SK-N-SH treated with all-trans-retinoic acid at 6 μM for 48 hours (cell line): ENCODE results near the gene ACCS.
A peak's percentile ranks its signal among the peaks of the same experiment; 100 is the strongest.

Experiments used
- ATAC-seq: fragments of 200-7000 bp; cut with Tn5 transposase; 3 replicates; pipeline ENCODE4 v1.9.1; 2020; ENCODE audit warnings: mild to moderate bottlenecking, moderate library complexity
- ARNTL ChIP-seq: fragments of 450-650 bp; formaldehyde crosslinking; IDR thresholded peaks from 2 replicates; pipeline ENCODE4 v1.5.0; 2020; ENCODE audit warnings: low read depth, mild to moderate bottlenecking, moderate library complexity, borderline replicate concordance
- BACH2 ChIP-seq: fragments of 250-450 bp; sonication (Bioruptor Pico); IDR thresholded peaks from 2 replicates; pipeline ENCODE4 v1.9.0; 2021; ENCODE audit warnings: mild to moderate bottlenecking, borderline replicate concordance
- CREB5 ChIP-seq: fragments of 250-450 bp; sonication (Bioruptor Pico); IDR thresholded peaks from 2 replicates; pipeline ENCODE4 v1.5.1; 2020; ENCODE audit warnings: low read depth, mild to moderate bottlenecking, moderate library complexity
- CSDC2 ChIP-seq: fragments of 250-450 bp; sonication (Bioruptor Pico); IDR thresholded peaks from 2 replicates; pipeline ENCODE4 v1.5.0; 2020; ENCODE audit warnings: mild to moderate bottlenecking, moderate library complexity
- CSRNP3 ChIP-seq: fragments of 250-450 bp; sonication (Bioruptor Pico); IDR thresholded peaks from 2 replicates; pipeline ENCODE4 v1.5.1; 2021; ENCODE audit warnings: mild to moderate bottlenecking, moderate library complexity
- ESRRG ChIP-seq: fragments of 250-450 bp; sonication (Bioruptor Pico); IDR thresholded peaks from 2 replicates; pipeline ENCODE4 v1.6.1; 2021; ENCODE audit warnings: mild to moderate bottlenecking
- GLIS3 ChIP-seq: fragments of 250-450 bp; sonication (Bioruptor Pico); IDR thresholded peaks from 2 replicates; pipeline ENCODE4 v1.5.0; 2020; ENCODE audit warnings: mild to moderate bottlenecking, moderate library complexity
- ISL1 ChIP-seq: fragments of 250-450 bp; sonication (Bioruptor Pico); IDR thresholded peaks from 2 replicates; pipeline ENCODE4 v2.1.2; 2022; ENCODE audit warnings: mild to moderate bottlenecking, moderate library complexity
- OSR1 ChIP-seq: fragments of 250-450 bp; sonication (Bioruptor Pico); IDR thresholded peaks from 2 replicates; pipeline ENCODE4 v1.8.0; 2022; ENCODE audit warnings: moderate library complexity, mild to moderate bottlenecking, inconsistent platforms
- PATZ1 ChIP-seq: fragments of 250-450 bp; sonication (Bioruptor Pico); IDR thresholded peaks from 2 replicates; pipeline ENCODE4 v1.8.0; 2020; ENCODE audit warnings: mild to moderate bottlenecking, moderate library complexity, borderline replicate concordance
- PPARA ChIP-seq: fragments of 250-450 bp; sonication (Bioruptor Pico); IDR thresholded peaks from 2 replicates; pipeline ENCODE4 v1.5.0; 2020; ENCODE audit warnings: mild to moderate bottlenecking, borderline replicate concordance
- RARB ChIP-seq: fragments of 250-450 bp; sonication (Bioruptor Pico); IDR thresholded peaks from 2 replicates; pipeline ENCODE4 v1.8.0; 2021; ENCODE audit warnings: mild to moderate bottlenecking, moderate library complexity
- SNAI2 ChIP-seq: fragments of 250-450 bp; sonication (Bioruptor Pico); IDR thresholded peaks from 2 replicates; pipeline ENCODE4 v1.5.0; 2020; ENCODE audit warnings: mild to moderate bottlenecking, moderate library complexity
- TCF4 ChIP-seq: fragments of 250-450 bp; sonication (Bioruptor Pico); IDR thresholded peaks from 2 replicates; pipeline ENCODE4 v1.8.0; 2021; ENCODE audit warnings: mild to moderate bottlenecking, moderate library complexity, borderline replicate concordance
- TOX ChIP-seq: fragments of 250-450 bp; sonication (Bioruptor Pico); IDR thresholded peaks from 2 replicates; pipeline ENCODE4 v1.8.0; 2021; ENCODE audit warnings: mild to moderate bottlenecking, moderate library complexity, borderline replicate concordance
- TSHZ2 ChIP-seq: fragments of 250-450 bp; sonication (Bioruptor Pico); IDR thresholded peaks from 2 replicates; pipeline ENCODE4 v1.5.0; 2020; ENCODE audit warnings: mild to moderate bottlenecking, moderate library complexity
- ZC3H10 ChIP-seq: fragments of 250-450 bp; sonication (Bioruptor Pico); IDR thresholded peaks from 2 replicates; pipeline ENCODE4 v1.5.1; 2021; ENCODE audit warnings: mild to moderate bottlenecking, moderate library complexity
- ZFP3 ChIP-seq: fragments of 250-450 bp; sonication (Bioruptor Pico); IDR thresholded peaks from 2 replicates; pipeline ENCODE4 v1.5.0; 2020; ENCODE audit warnings: mild to moderate bottlenecking, moderate library complexity
- ZFP30 ChIP-seq: fragments of 450-650 bp; formaldehyde crosslinking; IDR thresholded peaks from 2 replicates; pipeline ENCODE4 v1.5.0; 2022; ENCODE audit warnings: mild to moderate bottlenecking, moderate library complexity
- ZNF565 ChIP-seq: fragments of 450-650 bp; formaldehyde crosslinking; conservative IDR thresholded peaks from 2 replicates; pipeline ENCODE4 v1.5.0; 2020; ENCODE audit warnings: low read depth, mild to moderate bottlenecking, moderate library complexity
- ZNF70 ChIP-seq: fragments of 450-650 bp; formaldehyde crosslinking; IDR thresholded peaks from 2 replicates; pipeline ENCODE4 v1.5.0; 2020; ENCODE audit warnings: mild to moderate bottlenecking, moderate library complexity
- ZNF8 ChIP-seq: fragments of 450-650 bp; formaldehyde crosslinking; IDR thresholded peaks from 2 replicates; pipeline ENCODE4 v1.5.0; 2020; ENCODE audit warnings: mild to moderate bottlenecking, moderate library complexity

Gene ACCS

GRCh38 chr11:44095506-44096359 lies 29.7 kb downstream of the ACCS start, which contains the start of gene EXT2:
Gene EXT2 (plus strand): TSS chr11:44095678. CDS start chr11:44107713, 12,035 bp downstream.
- peak; percentile 96 for ATAC-seq

GRCh38 chr11:44096360-44097185 lies 30.5 kb downstream of the ACCS start:
- TF ChIP-seq GLIS3 (CRISPR knock-in tag): no peak
- no peak for TF ChIP-seq ARNTL (CRISPR knock-in tag)
- no peak for TF ChIP-seq CSDC2
- no peak for TF ChIP-seq ZNF70 (CRISPR knock-in tag)
- TF ChIP-seq BACH2: no peak
- TF ChIP-seq TCF4: no peak
- TF ChIP-seq PATZ1 (CRISPR knock-in tag): no peak
- no peak for TF ChIP-seq CSRNP3 (CRISPR knock-in tag)
- TF ChIP-seq ZNF8: no peak
- TF ChIP-seq ZNF565: no peak
- TF ChIP-seq CREB5 (CRISPR knock-in tag): no peak
- no peak for TF ChIP-seq TSHZ2
- TF ChIP-seq OSR1 (CRISPR knock-in tag): no peak
- no peak for TF ChIP-seq ZC3H10 (CRISPR knock-in tag)
- no peak for TF ChIP-seq ISL1 (CRISPR knock-in tag)
- TF ChIP-seq ZFP3 (CRISPR knock-in tag): no peak
- no peak for TF ChIP-seq TOX
- no peak for TF ChIP-seq RARB (CRISPR knock-in tag)
- no peak for TF ChIP-seq SNAI2 (CRISPR knock-in tag)
- ATAC-seq: peak; percentile 14; the same call in 2 of the 3 replicates

More at GRCh38 chr11:44095506-44096359, 29.7 kb downstream of the ACCS start, which contains the start of gene EXT2:
- TF ChIP-seq PATZ1 (CRISPR knock-in tag) (no peak), TOX (no peak), PPARA (CRISPR knock-in tag) (no peak), CSDC2 (no peak), ZNF565 (no peak), CREB5 (CRISPR knock-in tag) (no peak), ZFP30 (CRISPR knock-in tag) (no peak), ARNTL (CRISPR knock-in tag) (no peak), BACH2 (no peak), OSR1 (CRISPR knock-in tag) (no peak), ESRRG (CRISPR knock-in tag) (no peak)
